T-helper 1 cell treated with Interleukin-12 subunit alpha and Interleukin-12 subunit beta and Interleukin-4 antibody, amounts not matched to agents 30 μg/mL and 1 μg/mL, for 36 hours (primary cell): ENCODE data around the gene WDR64.
"Not testable (repeated sequence)": the region's sequence is repeated elsewhere in the genome, so short reads cannot be mapped to it uniquely, and the experiment has no call there.

Source experiments
- H3K27ac Mint-ChIP-seq: one replicate; pipeline ENCODE4 v1.8.0; 2021; ENCODE audit warnings: mild to moderate bottlenecking, mixed read lengths
- H3K27me3 Mint-ChIP-seq: one replicate; pipeline ENCODE4 v1.8.0; 2021; ENCODE audit warnings: low read depth, mixed read lengths
- H3K36me3 Mint-ChIP-seq: one replicate; pipeline ENCODE4 v1.8.0; 2021; ENCODE audit warnings: low read depth, mixed read lengths
- H3K4me1 Mint-ChIP-seq: one replicate; pipeline ENCODE4 v1.8.0; 2021; ENCODE audit warnings: low read depth, mixed read lengths
- H3K4me3 Mint-ChIP-seq: one replicate; pipeline ENCODE4 v1.8.0; 2021; ENCODE audit warnings: mild to moderate bottlenecking, moderate library complexity, mixed read lengths
- H3K9me3 Mint-ChIP-seq: one replicate; pipeline ENCODE4 v1.8.0; 2021; ENCODE audit warnings: mixed read lengths

The WDR64 gene

DNA sequence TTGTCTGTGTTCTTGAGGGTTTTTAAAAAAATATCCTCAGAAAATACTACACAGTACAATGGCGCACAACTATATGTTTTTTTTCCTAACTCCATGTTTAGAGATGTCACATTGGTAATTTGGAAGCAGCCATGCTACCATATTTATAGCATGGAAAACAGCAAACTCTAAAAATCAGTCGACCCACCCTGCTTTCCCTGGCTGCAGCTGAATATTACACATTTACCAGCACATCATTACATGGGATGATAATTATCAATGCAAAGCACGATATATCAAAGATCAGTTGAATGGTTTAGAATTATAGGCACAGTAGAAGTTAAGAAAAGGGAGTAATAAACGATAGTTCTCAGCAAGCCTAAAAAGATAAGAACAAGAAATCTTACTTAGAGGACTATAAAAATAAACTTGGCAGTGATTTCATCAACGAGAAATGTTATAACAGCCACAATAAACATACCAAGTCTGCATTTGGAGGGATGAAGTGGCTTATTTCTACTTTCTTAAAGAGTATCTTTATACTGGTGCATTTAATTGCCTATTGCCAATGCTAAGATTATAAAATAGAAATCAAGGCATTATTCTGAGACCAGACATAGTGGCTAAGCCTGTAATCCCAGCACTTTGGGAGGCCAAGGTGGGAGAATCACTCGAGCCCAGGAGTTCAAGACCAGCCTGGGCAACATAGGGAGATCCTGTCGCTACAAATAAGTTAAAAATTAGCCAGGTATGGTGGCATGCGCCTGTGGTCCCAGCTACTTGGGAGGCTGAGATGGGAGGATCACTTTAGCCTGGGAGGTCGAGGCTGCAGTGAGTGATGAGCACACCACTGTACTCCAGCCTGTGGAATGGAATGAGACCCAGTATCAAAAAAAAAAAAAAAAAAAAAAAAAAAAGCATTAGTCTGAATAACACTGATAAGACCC is 43.4 kb downstream of the WDR64 start:
- H3K27ac Mint-ChIP-seq, result no peak overlapping the region
- no peaks in the 10 kb centered on the region for H3K4me1 Mint-ChIP-seq
- no peak overlapping the region for H3K4me3 Mint-ChIP-seq
- no peaks in the 10 kb centered on the region for H3K27me3 Mint-ChIP-seq
- H3K36me3 Mint-ChIP-seq, result no peaks in the 10 kb centered on the region
- no peaks in the 10 kb centered on the region for H3K9me3 Mint-ChIP-seq

DNA sequence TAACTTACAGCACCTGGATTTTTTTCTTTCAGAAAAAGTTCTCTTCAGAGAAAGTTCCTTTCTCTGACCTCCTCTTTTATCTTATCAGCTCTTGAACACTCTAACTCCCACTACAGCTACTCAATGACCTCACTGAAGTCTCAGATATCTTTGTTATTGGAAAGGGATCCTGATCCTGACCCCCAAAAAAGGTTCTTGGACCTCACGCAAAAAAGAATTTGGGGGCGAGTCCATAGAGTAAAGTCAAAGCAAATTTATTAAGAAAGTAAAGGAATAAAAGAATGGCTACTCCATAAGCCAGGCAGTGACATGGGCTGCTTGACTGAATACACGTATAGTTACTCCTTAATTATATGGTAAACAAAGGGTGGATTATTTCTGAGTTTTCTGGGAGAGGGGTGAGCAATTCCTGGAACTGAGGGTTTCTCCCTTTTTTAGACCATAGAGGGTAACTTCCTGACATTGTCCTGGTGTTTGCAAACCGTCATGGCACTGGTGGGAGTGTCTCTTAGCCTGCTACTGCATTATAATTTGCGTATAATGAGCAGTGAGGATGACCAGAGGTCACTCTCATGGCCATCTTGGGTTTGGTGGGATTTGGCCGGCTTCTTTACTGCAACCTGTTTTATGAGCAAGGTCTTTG is 44.2 kb downstream of the WDR64 start:
- no peak overlapping the region for H3K4me3 Mint-ChIP-seq
- no peaks in the 10 kb centered on the region for H3K36me3 Mint-ChIP-seq
- no peaks in the 10 kb centered on the region for H3K4me1 Mint-ChIP-seq
- H3K27me3 Mint-ChIP-seq, result no peaks in the 10 kb centered on the region
- no peak overlapping the region for H3K27ac Mint-ChIP-seq
- no peaks in the 10 kb centered on the region for H3K9me3 Mint-ChIP-seq

DNA sequence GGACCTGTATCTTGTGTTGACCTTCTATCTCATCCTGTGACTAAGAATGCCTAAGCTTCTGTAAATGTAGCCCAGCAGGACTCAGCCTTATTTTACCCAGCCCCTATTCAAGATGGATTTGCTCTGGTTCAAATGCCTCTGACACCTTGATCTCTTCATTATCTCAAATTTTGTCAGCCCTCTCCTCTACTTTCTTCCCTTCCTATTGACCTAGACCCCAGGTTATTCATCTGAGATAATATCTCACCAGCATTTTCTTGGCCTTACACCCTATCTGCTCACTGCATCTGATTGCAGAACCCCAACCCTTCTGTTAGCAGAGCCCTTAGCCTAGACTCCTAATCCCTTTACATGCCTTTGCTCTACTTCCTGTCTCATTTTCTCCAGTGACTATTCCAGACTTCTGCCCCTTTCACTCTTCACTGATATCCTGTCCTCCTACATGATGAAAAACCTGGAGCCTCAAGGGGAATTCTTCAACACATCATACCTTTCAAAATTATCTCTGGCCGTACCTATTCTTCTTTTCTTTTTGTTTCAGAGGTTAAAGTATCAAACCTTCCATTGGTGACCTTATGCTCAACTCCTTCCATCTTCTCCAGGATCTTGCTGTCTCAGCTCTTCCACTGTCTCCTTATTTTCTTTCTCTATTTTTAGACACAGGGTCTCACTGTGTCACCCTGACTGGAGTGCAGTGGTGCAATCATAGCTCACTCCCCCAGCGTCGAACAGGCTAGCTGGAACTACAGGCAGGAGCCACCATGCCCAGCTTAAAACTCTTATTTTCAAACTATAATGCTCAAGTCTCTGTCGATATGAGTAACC is 44.9 kb downstream of the WDR64 start:
- no peaks in the 10 kb centered on the region for H3K36me3 Mint-ChIP-seq

GRCh38 chr1:241697640-241698018 is 45.5 kb downstream of the WDR64 start:
- Mint-ChIP-seq H3K4me3 (no peak overlapping the region), H3K27me3 (no peaks in the 10 kb centered on the region), H3K27ac (no peak overlapping the region), H3K4me1 (peaks cover 4% of the 10 kb centered on the region), H3K36me3 (no peaks in the 10 kb centered on the region), H3K9me3 (no peaks in the 10 kb centered on the region)

More for the DNA sequence above, 44.9 kb downstream of the WDR64 start:
- Mint-ChIP-seq H3K9me3 (no peaks in the 10 kb centered on the region), H3K4me1 (peaks cover 4% of the 10 kb centered on the region), H3K4me3 (no peak overlapping the region), H3K27me3 (no peaks in the 10 kb centered on the region), H3K27ac (no peak overlapping the region)

GRCh38 chr1:241698177-241698576 is 46.1 kb downstream of the WDR64 start:
- H3K27me3 Mint-ChIP-seq, result no peaks in the 10 kb centered on the region
- no peaks in the 10 kb centered on the region for H3K9me3 Mint-ChIP-seq
- H3K36me3 Mint-ChIP-seq, result no peaks in the 10 kb centered on the region
- H3K4me1 Mint-ChIP-seq, result peaks cover 4% of the 10 kb centered on the region
- H3K4me3 Mint-ChIP-seq, result no peak overlapping the region
- no peak overlapping the region for H3K27ac Mint-ChIP-seq

DNA sequence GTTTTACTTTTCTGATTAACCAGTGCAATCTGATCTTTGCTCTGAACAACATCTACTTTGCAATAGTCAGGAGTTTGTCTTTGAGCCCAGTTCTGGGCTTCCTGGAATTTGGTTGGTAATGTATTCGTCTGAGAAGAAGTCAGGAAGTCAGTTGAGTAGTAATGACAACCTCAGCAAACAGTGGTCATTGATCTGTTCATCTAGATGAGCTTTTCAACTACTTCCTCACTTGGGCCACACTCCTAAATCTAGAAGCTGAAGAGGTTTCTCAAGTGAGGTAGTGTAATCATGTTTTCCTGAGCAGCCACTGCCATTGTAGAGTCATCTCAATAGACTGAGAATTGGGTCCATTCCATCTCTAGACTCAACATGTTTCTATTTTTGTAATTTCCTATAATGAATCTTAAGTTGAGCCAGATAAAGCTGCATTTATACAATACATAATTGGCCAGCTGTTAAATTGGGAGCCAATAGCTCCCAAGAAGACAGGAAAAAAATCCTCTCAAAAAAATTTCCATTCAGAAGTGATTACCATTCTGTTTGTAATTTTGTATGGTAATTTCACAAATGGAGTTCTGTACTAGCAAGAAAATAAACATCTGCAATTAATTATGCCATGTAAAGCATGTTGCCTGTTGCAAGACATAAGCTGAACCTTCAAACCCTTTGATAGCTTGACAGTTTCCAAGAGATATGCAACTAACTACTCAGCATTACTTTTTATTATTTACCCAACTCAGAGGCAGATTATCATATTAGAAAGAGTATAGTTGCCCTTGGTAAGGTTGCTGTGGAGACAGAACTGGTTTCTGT is 49.6 kb downstream of the WDR64 start:
- H3K4me3 Mint-ChIP-seq, result no peak overlapping the region
- H3K36me3 Mint-ChIP-seq, result no peaks in the 10 kb centered on the region
- no peaks in the 10 kb centered on the region for H3K27me3 Mint-ChIP-seq
- no peak overlapping the region for H3K27ac Mint-ChIP-seq
- peaks cover 4% of the 10 kb centered on the region for H3K4me1 Mint-ChIP-seq
- peaks cover 3% of the 10 kb centered on the region for H3K9me3 Mint-ChIP-seq

- H3K27ac Mint-ChIP-seq, result no peak overlapping the region
- H3K9me3 Mint-ChIP-seq, result peaks cover 3% of the 10 kb centered on the region
- no peaks in the 10 kb centered on the region for H3K27me3 Mint-ChIP-seq
- H3K4me3 Mint-ChIP-seq, result no peak overlapping the region
- no peaks in the 10 kb centered on the region for H3K36me3 Mint-ChIP-seq
- H3K4me1 Mint-ChIP-seq, result peaks cover 9% of the 10 kb centered on the region
Measured at GRCh38 chr1:241702442-241703373, 50.6 kb downstream of the WDR64 start.

GRCh38 chr1:241703739-241704138 is 51.7 kb downstream of the WDR64 start:
- H3K27me3 Mint-ChIP-seq, H3K27ac Mint-ChIP-seq, H3K4me3 Mint-ChIP-seq, H3K4me1 Mint-ChIP-seq, H3K9me3 Mint-ChIP-seq, H3K36me3 Mint-ChIP-seq: not testable (repeated sequence)

- H3K4me1 Mint-ChIP-seq, result peaks cover 9% of the 10 kb centered on the region
- peaks cover 3% of the 10 kb centered on the region for H3K9me3 Mint-ChIP-seq
- no peak overlapping the region for H3K4me3 Mint-ChIP-seq
- no peaks in the 10 kb centered on the region for H3K27me3 Mint-ChIP-seq
- H3K27ac Mint-ChIP-seq, result no peak overlapping the region
- H3K36me3 Mint-ChIP-seq, result no peaks in the 10 kb centered on the region
Measured at GRCh38 chr1:241706257-241706656, 54.2 kb downstream of the WDR64 start.

DNA sequence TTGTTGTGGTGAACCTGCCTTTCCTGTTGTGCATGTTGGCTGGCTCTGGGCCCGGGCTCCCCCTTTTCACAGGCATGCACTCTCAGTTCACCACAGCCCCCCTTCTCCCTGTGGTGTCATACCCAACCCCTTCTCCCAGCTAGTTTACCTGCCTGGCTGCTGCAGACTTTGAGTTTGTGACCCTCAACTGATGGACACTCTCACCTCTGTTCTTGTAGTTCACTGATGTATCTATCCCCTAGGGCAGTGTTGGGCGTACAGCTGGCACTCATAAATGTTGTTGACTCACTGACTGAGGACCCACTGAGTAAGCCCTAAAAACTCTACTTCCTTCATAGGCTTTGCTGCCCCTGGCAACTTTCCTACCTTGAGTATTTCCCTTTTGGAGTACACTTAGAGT is 54.9 kb downstream of the WDR64 start:
- Mint-ChIP-seq H3K4me1 (peaks cover 5% of the 10 kb centered on the region), H3K27ac (peak overlapping the region; percentile 57), H3K9me3 (peaks cover 3% of the 10 kb centered on the region), H3K4me3 (peak overlapping the region; percentile 21), H3K27me3 (no peaks in the 10 kb centered on the region), H3K36me3 (no peaks in the 10 kb centered on the region)

DNA sequence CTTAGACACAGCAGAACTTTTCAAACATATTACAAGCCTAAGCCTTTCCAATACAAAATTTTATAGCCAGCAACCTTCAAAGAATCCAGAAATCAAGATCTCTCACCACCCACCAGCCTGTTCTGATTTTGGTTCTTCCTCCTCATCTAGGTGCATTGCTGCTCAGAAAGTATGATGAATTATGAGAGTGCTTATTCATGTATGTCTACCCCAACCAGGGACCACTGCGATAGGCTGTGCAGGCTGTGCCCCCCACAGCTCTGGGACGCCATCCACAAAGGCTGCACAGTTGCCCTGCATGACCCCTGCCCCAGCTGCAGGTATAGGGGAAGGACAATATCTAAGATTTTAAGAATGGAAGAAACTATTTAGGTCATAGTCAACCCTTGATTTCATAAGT is 55.4 kb downstream of the WDR64 start:
- peaks cover 3% of the 10 kb centered on the region for H3K9me3 Mint-ChIP-seq

GRCh38 chr1:241711326-241711725 is 59.2 kb downstream of the WDR64 start:
- H3K27me3 Mint-ChIP-seq, result peaks cover 4% of the 10 kb centered on the region
- H3K4me1 Mint-ChIP-seq, result peaks cover 5% of the 10 kb centered on the region
- H3K27ac Mint-ChIP-seq, result no peak overlapping the region
- no peaks in the 10 kb centered on the region for H3K36me3 Mint-ChIP-seq
- H3K9me3 Mint-ChIP-seq, result no peaks in the 10 kb centered on the region
- no peak overlapping the region for H3K4me3 Mint-ChIP-seq

More for the DNA sequence above, 55.4 kb downstream of the WDR64 start:
- Mint-ChIP-seq H3K27ac (no peak overlapping the region), H3K27me3 (no peaks in the 10 kb centered on the region), H3K36me3 (no peaks in the 10 kb centered on the region), H3K4me3 (no peak overlapping the region), H3K4me1 (peaks cover 5% of the 10 kb centered on the region)

GRCh38 chr1:241713316-241713715 is 61.2 kb downstream of the WDR64 start:
- no peak overlapping the region for H3K4me3 Mint-ChIP-seq
- H3K4me1 Mint-ChIP-seq, result peaks cover 2% of the 10 kb centered on the region
- peaks cover 4% of the 10 kb centered on the region for H3K27me3 Mint-ChIP-seq
- H3K9me3 Mint-ChIP-seq, result no peaks in the 10 kb centered on the region
- no peak overlapping the region for H3K27ac Mint-ChIP-seq
- no peaks in the 10 kb centered on the region for H3K36me3 Mint-ChIP-seq
